ENCODE data around the gene FIGNL2.
"Not testable (repeated sequence)": the region's sequence is repeated elsewhere in the genome, so short reads cannot be mapped to it uniquely, and the experiment has no call there.

The FIGNL2 gene

DNA sequence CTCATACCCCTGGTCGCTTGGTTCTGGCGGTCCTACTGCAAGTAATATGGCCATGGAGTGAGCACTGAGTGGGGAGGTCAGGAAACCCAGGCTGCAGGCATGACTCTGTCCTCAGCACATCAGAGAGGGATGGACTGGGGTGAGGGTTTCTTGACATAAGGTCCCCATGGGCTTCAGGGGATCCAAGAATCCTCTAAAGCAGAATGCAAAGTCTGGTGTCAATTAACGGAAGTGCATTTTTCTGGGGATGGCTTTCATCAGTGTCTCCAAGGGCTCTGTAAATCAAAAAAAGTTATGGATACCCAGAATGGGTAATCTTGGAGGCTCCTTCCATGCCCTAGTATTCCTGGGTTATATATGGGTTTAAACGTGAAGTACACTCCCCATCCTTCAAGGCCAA lies 3.7 kb downstream of the FIGNL2 start:
- no peak for DNase-seq
- intact Hi-C loops (cut with DNase I) = no loop called here

DNA sequence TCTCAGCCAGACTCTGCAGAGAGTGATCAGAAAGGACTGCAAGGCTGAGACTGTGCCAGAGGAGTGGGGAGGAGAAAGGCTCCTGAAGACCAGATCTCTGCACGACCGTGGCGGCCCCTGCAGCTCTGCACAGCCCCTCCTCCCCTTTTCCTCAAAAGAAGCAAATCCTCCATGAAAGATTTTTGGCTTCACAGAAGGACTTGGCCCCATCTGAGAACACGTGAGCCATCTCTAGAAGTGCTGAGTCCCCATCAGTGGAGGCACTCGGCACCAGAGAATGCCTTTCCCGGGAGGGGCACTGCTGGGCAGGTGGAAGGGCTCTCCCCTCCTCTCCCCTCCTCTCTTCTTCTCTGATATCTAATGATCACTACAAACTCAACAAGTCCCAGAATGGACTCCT lies 6.8 kb downstream of the FIGNL2 start:
- no peak for DNase-seq
- intact Hi-C loops (cut with DNase I) = no loop called here

- intact Hi-C loops (cut with DNase I) = no loop called here
- no peak for DNase-seq
These were observed 7.6 kb downstream of the FIGNL2 start for GRCh38 chr12:51840966-51841365.

GRCh38 chr12:51839310-51839947 lies 9.1 kb downstream of the FIGNL2 start:
- no peak for DNase-seq
- intact Hi-C loops (cut with DNase I) = no loop called here

- DNase-seq = no peak
- intact Hi-C loops (cut with DNase I) = no loop called here
These were observed 9.8 kb downstream of the FIGNL2 start for GRCh38 chr12:51838762-51839161.

DNA sequence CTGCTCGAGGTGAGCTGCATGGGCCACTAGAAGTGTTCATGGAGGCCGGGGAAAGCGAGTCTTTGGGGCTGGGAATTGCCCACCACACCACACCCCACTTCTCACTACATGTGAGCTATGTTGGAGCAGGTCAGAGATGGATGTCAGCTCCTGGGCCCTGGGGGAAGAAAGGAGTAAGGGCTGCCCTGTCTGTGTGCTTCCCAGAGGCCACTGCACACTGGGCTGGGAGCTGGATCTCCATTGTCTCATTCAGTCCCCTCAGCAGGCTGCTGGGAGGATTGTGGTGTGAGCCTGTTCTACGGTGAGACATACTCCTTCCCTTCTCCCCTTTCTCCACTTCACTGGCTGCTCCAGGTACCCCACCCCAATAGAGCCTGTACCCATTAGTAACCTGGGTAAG lies 10.5 kb downstream of the FIGNL2 start:
- intact Hi-C loops (cut with DNase I) = no loop called here
- no peak for DNase-seq

GRCh38 chr12:51837286-51837685 lies 11.2 kb downstream of the FIGNL2 start:
- intact Hi-C loops (cut with DNase I) = no loop called here
- no peak for DNase-seq

DNA sequence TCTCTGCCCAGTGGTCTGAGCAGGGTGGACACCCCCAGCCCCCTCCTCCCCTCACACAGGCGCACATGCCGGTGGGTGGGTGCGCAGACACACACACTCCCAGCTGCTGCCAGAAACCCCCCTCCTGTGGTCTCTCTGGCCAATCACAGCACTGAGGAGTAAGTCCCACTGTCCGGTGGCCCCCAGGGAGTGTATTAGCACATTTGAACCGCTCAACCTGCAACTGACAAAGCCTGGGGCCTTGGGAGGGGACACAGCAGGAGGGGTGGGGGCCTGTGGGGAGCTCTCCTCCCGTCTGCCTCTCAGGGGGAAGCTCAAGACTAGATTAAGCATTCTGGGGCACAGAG lies 11.7 kb downstream of the FIGNL2 start:
- DNase-seq = no peak
- intact Hi-C loops (cut with DNase I) = no loop called here

DNA sequence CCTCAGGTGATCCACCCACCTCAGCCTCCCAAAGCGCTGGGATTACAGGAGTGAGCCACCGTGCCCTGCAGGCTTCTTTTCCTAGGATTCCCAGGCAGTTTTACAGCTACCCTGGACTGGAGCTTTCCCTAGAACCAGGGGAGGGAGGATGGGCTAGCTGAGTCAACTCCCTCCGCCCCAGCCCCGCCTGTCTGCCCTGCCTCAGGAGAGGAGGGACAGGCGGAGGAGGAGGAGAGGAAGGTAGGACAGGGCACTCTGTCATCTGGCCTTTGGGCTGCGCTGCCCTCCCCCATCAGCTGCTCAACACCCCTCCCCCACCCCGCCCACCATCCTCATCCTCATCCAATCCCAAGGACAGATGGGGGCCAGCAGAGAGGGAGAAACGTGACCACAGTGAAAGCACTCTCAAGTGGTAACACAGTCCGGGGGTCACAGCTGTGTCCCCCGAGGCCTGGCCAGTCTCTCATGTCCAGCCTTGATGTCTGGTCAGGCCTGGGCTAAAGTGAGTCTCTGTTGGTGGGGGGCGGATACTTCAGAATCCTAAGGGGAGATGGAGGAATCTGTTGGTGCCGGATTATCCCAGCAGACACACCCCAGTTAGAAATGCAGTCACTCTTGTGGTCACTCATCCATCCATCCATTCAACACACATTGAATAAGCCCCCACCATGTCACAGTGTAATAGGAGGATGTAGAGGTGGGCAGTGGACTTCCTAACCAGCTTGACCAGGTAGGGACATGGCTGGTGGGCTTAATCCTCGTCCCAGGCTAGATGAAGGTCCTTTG lies 12.3 kb downstream of the FIGNL2 start:
- DNase-seq = no peak

GRCh38 chr12:51834411-51834810 lies 14.1 kb downstream of the FIGNL2 start:
- intact Hi-C loops (cut with DNase I) = no loop called here
- no peak for DNase-seq

More for the DNA sequence above, 12.3 kb downstream of the FIGNL2 start:
- intact Hi-C loops (cut with DNase I) = no loop called here

DNA sequence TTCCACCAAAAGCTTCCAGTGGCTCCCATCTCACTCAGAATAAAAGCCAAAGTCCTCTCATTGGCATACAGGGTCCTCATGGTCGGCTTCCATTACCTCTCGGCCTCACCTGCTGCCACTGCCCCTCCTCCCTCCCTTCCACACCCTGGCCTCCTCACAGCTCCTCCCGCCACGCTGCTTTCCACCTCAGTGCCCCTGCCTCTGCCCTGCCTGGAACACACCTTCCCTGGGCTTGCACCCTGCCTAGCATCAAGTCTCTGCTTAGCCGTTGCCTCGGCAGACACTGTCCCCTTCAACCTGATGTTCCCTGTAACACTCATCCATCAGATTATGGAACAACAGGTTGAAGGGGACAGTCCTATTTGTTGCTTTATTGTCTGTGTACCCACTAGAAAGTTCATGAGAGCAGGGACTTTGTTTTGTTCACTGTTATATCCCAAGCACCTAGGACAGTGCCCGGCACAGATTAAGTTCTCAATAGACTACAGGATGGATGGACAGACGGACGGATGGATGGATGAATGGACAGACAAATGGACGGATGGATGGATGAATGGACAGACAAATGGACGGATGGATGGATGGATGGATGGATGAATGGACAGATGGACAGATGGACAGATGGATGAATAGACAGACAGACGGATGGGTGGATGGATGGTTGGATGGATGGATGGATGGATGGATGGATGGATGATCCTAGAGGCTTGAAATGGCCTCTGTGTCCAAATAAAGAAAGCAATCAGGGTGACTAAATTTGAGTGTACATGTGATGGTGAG lies 14.9 kb downstream of the FIGNL2 start:
- DNase-seq = no peak
- intact Hi-C loops (cut with DNase I) = no loop called here

GRCh38 chr12:51832354-51833107 lies 16.0 kb downstream of the FIGNL2 start:
- DNase-seq = no peak
- intact Hi-C loops (cut with DNase I) = no loop called here

DNA sequence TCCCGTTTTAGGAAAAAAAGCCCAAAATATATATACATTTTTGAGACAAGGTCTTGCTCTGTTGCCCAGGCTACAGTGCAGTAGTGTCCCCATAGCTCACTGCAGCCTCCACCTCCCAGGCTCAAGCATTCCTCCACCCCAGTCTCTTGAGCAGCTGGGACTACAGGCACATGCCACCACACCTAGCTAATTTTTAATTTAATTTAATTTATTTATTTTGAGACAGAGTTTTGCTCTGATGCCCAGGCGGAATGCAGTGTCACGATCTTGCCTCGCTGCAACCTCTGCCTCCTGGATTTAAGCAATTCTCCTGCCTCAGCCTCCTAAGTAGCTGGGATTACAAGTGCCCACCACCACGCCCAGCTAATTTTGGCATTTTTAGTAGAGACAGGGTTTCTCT lies 16.7 kb downstream of the FIGNL2 start:
- DNase-seq; intact Hi-C loops (cut with DNase I): not testable (repeated sequence)

GRCh38 chr12:51829641-51830040 lies 18.9 kb downstream of the FIGNL2 start:
- DNase-seq = no peak
- intact Hi-C loops (cut with DNase I) = no loop called here

DNA sequence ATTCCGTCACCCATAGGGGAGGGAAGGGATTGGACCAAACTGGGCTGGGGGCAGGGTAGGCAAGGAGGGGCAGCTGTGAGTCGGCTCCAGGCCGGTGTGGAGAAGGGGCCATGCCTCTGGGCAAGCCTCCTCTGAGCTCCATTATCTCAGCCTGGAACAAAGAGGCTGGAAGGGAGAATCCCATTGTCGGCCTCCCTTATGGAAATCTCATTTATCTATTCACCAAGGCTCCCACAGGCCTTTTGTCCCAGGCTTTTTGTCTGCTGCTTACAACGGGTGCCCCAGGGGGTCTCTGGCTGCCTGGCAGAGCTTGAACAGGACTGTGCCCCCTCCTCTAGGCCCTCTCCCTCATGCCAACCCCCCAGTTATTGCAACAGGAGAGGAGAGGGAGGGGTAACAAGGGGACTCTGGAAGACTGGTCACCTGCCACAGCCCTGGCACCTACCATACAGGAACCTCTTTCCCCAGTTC lies 19.5 kb downstream of the FIGNL2 start:
- no peak for DNase-seq
- intact Hi-C loops (cut with DNase I) = no loop called here

- DNase-seq = peak in 10 of 42 donors; percentile 17 to 58 (median 28)
- intact Hi-C loops (cut with DNase I) = no loop called here
These were observed 20.3 kb downstream of the FIGNL2 start for GRCh38 chr12:51827925-51828818.

DNA sequence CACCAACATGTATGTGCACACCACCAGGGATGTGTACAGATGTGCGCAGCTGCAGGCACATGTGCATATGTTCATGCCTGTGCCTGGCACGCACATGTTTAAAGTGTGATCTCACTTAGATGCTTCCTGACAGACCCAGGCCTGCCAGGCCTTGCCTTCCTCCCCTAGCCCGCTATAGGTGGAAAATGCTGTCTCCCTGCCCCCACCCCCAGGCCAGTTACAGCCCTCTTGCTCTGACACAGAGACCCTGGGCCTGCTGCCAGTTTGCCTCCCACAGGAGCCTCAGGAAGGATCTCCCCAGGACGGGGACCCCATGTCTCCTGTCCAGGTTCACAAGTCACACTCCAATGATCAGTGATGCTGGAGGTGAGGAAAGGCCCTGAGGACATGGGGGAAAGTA lies 21.6 kb downstream of the FIGNL2 start:
- intact Hi-C loops (cut with DNase I) = no loop called here
- DNase-seq = no peak

GRCh38 chr12:51825216-51825615 lies 23.3 kb downstream of the FIGNL2 start:
- DNase-seq = no peak
- intact Hi-C loops (cut with DNase I) = no loop called here
